ENCODE data around the gene TRA2B.

TRA2B gene

GRCh38 chr3:185958626-185959025, 20.8 kb upstream of the TRA2B start:
- DNase-seq (ENCODE audit: low read depth) = no peak
- H3K4me3 ChIP-seq (ENCODE audit: low read depth, low read length) = no peak overlapping the region

GRCh38 chr3:185956244-185956643, 18.4 kb upstream of the TRA2B start:
- DNase-seq (ENCODE audit: low read depth) = no peak
- H3K4me3 ChIP-seq (ENCODE audit: low read depth, low read length) = no peak overlapping the region

GRCh38 chr3:185954366-185954723, 16.5 kb upstream of the TRA2B start:
- no peak for DNase-seq (ENCODE audit: low read depth)
- no peak overlapping the region for H3K4me3 ChIP-seq (ENCODE audit: low read depth, low read length)

GRCh38 chr3:185950728-185951127, 12.9 kb upstream of the TRA2B start:
- DNase-seq (ENCODE audit: low read depth) = no peak
- no peak overlapping the region for H3K4me3 ChIP-seq (ENCODE audit: low read depth, low read length)

GRCh38 chr3:185949515-185949914, 11.7 kb upstream of the TRA2B start:
- DNase-seq (ENCODE audit: low read depth) = no peak

DNA sequence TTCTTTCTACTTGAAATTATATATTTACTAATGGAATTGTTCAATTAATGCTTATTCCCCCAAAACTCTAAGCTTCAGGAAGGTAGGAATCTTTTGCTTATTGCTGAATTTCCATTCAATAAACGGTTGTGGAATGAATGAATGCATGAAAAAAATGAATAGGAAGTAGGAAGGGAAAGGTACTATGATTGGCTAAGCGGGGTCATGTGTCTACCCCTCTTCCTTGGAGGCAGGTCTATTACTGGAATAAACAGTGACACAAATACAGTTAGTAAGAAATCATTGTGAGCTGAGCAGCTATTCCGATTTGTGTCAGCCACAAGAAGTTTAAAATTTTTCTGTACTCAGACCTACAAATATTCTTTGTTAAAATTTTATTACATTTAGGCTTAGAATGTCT, 10.5 kb upstream of the TRA2B start:
- DNase-seq (ENCODE audit: low read depth) = no peak

More at GRCh38 chr3:185949515-185949914, 11.7 kb upstream of the TRA2B start:
- no peak overlapping the region for H3K4me3 ChIP-seq (ENCODE audit: low read depth, low read length)

GRCh38 chr3:185943760-185944106, 5.9 kb upstream of the TRA2B start:
- no peak for DNase-seq (ENCODE audit: low read depth)
- no peak overlapping the region for H3K4me3 ChIP-seq (ENCODE audit: low read depth, low read length)

More for the DNA sequence above, 10.5 kb upstream of the TRA2B start:
- no peak overlapping the region for H3K4me3 ChIP-seq (ENCODE audit: low read depth, low read length)

- peak; percentile 54 for DNase-seq (ENCODE audit: low read depth)
- H3K4me3 ChIP-seq (ENCODE audit: low read depth, low read length) = no peak overlapping the region
Observed at GRCh38 chr3:185942907-185943759, 5.3 kb upstream of the TRA2B start.

DNA sequence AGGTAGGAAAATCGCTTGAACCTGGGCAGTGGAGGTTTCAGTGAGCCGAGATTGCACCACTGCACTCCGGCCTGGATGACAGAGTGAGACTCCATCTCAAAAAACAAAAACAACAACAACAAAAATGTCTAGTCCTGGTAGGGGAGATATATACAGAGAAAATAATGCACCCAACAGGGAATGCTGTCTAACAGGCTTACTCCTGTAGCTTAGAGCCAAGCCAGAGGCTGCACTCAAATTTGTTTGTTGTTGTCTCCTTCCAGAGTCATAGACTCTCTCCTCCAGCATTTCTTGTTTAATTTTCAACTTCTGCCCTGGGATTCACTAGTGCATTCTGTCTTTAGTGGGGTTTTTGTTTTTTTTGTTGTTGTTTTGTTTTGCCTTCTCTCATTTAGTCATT, 4.6 kb upstream of the TRA2B start:
- no peak for DNase-seq (ENCODE audit: low read depth)
- H3K4me3 ChIP-seq (ENCODE audit: low read depth, low read length) = no peak overlapping the region

DNA sequence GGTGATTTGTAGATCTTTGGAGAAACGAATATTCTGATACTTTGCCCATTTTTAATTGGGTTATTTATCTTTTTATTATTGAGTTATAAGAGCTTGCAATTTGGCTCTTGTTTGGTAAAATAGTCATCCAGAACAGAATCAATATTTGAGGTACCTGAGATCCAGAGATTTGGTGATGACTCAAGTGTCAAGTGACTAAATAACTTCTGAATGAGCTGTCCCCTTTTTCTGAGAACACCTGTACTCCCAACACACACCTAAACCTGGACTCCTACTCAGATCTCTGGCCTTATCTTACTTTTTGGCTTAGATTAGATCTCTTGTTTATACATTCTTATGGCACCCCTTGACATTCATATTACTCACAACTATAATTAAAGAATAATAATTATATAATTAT, 3.1 kb upstream of the TRA2B start:
- no peak overlapping the region for H3K4me3 ChIP-seq (ENCODE audit: low read depth, low read length)
- DNase-seq (ENCODE audit: low read depth) = no peak

GRCh38 chr3:185939721-185940120, 1.9 kb upstream of the TRA2B start:
- no peak for DNase-seq (ENCODE audit: low read depth)
- H3K4me3 ChIP-seq (ENCODE audit: low read depth, low read length) = no peak overlapping the region

- DNase-seq (ENCODE audit: low read depth) = peak; percentile 56
- peak overlapping the region; percentile 100 for H3K4me3 ChIP-seq (ENCODE audit: low read depth, low read length)
Observed at GRCh38 chr3:185936814-185937688, 763 bp downstream of the TRA2B start.

DNA sequence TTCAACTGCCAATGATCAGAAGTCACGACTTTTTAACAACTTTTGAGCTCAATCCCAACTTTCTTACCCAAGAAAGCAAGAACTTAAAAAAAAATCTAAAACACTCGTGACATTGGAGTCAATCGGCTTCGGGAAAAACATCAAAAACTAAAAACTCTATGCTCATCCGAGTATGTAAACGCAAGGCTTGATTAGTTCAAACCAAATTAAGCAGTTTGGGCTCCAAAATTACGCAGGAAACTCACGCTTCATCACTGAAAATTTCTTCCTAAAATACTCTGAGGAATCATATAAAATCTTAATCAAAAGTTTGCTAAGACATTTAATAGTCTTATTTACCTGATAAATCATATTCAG, 1.6 kb downstream of the TRA2B start:
- no peak for DNase-seq (ENCODE audit: low read depth)
- H3K4me3 ChIP-seq (ENCODE audit: low read depth, low read length) = peak overlapping the region; percentile 100

GRCh38 chr3:185935465-185936272, 2.1 kb downstream of the TRA2B start:
- H3K4me3 ChIP-seq (ENCODE audit: low read depth, low read length) = peak overlapping the region; percentile 100
- no peak for DNase-seq (ENCODE audit: low read depth)

- H3K4me3 ChIP-seq (ENCODE audit: low read depth, low read length) = peak overlapping the region; percentile 100
- DNase-seq (ENCODE audit: low read depth) = no peak
Observed at GRCh38 chr3:185934767-185935464, 2.9 kb downstream of the TRA2B start.

GRCh38 chr3:185934174-185934557, 3.6 kb downstream of the TRA2B start:
- no peak for DNase-seq (ENCODE audit: low read depth)
- H3K4me3 ChIP-seq (ENCODE audit: low read depth, low read length) = peak overlapping the region; percentile 100

- DNase-seq (ENCODE audit: low read depth) = no peak
- H3K4me3 ChIP-seq (ENCODE audit: low read depth, low read length) = peak overlapping the region; percentile 100
Observed at GRCh38 chr3:185933374-185934173, 4.2 kb downstream of the TRA2B start.

- peak overlapping the region; percentile 35 for H3K4me3 ChIP-seq (ENCODE audit: low read depth, low read length)
- no peak for DNase-seq (ENCODE audit: low read depth)
Observed at GRCh38 chr3:185931777-185932612, 5.8 kb downstream of the TRA2B start.
